ENCODE results near the gene DENND1A. TPM values are rescaled to one million over a fixed set of nuclear protein-coding genes. Genes with fewer than 3 reads are reported as not detected.

The DENND1A gene
- total RNA-seq, 1 experiment from 2014 or later, result 29.7 TPM

GRCh38 chr9:123342247-123342646 lies 587.7 kb downstream of the DENND1A start:
- Histone ChIP-seq H3K27ac (ENCODE audit: low read length) (no peak overlapping the region), H3K79me2 (ENCODE audit: low read length) (no peaks in the 10 kb centered on the region), H3K4me3 (ENCODE audit: low read length) (no peak overlapping the region), H3K9me2 (replicated peaks; ENCODE audit: low read length) (no peaks in the 10 kb centered on the region), H3K9me3 (ENCODE audit: low read length) (no peaks in the 10 kb centered on the region), H3K4me1 (ENCODE audit: insufficient read depth, low read length) (no peaks in the 10 kb centered on the region; the same call in 1 of the 2 replicates), H2AFZ (ENCODE audit: low read length) (no peak overlapping the region), H3K36me3 (ENCODE audit: low read depth, low read length) (no peaks in the 10 kb centered on the region), H3K27me3 (ENCODE audit: low read length) (no peaks in the 10 kb centered on the region), H4K20me1 (ENCODE audit: low read length) (no peaks in the 10 kb centered on the region), H3K9ac (ENCODE audit: low read length) (no peak overlapping the region), H3K4me2 (ENCODE audit: low read length) (no peak overlapping the region), H3F3A (ENCODE audit: low read length, unreplicated experiment) (no peaks in the 10 kb centered on the region)
- TF ChIP-seq EZH2 (IDR thresholded peaks at IDR 0.05; ENCODE audit: low read length, unreplicated experiment) (no peak), CTCF (conservative IDR thresholded peaks at IDR 0.05; ENCODE audit: low read depth, low read length) (no peak), EZH2phosphoT487 (IDR thresholded peaks at IDR 0.05; ENCODE audit: borderline replicate concordance, low read length) (no peak)
- CTCF ChIA-PET, result no interaction called here
- intact Hi-C loops (cut with micrococcal nuclease), result no loop called here
- POLR2A ChIA-PET (ENCODE audit: unreplicated experiment), result no interaction called here
- DNase-seq (no peak), ATAC-seq (no peak)
- BruUV-seq (replicated peaks), result no TSS peak

GRCh38 chr9:123341816-123342215 lies 588.1 kb downstream of the DENND1A start:
- H3K27me3 ChIP-seq (ENCODE audit: low read length), result no peaks in the 10 kb centered on the region
- intact Hi-C loops (cut with micrococcal nuclease), result no loop called here
- H3K9me3 ChIP-seq (ENCODE audit: low read length), result no peaks in the 10 kb centered on the region
- no peaks in the 10 kb centered on the region for H4K20me1 ChIP-seq (ENCODE audit: low read length)
- ChIA-PET POLR2A (ENCODE audit: unreplicated experiment) (no interaction called here), CTCF (no interaction called here)
- ATAC-seq (no peak), DNase-seq (no peak)
- TF ChIP-seq EZH2 (IDR thresholded peaks at IDR 0.05; ENCODE audit: low read length, unreplicated experiment) (no peak), EZH2phosphoT487 (IDR thresholded peaks at IDR 0.05; ENCODE audit: borderline replicate concordance, low read length) (no peak), CTCF (conservative IDR thresholded peaks at IDR 0.05; ENCODE audit: low read depth, low read length) (no peak)
- H3F3A ChIP-seq (ENCODE audit: low read length, unreplicated experiment), result no peaks in the 10 kb centered on the region
- BruUV-seq (replicated peaks), result no TSS peak
- H3K79me2 ChIP-seq (ENCODE audit: low read length), result no peaks in the 10 kb centered on the region
- H3K9ac ChIP-seq (ENCODE audit: low read length), result no peak overlapping the region
- H3K4me1 ChIP-seq (ENCODE audit: insufficient read depth, low read length), result no peaks in the 10 kb centered on the region; the same call in 1 of the 2 replicates
- H3K4me2 ChIP-seq (ENCODE audit: low read length), result no peak overlapping the region
- no peak overlapping the region for H2AFZ ChIP-seq (ENCODE audit: low read length)
- no peaks in the 10 kb centered on the region for H3K36me3 ChIP-seq (ENCODE audit: low read depth, low read length)
- no peaks in the 10 kb centered on the region for H3K9me2 ChIP-seq (replicated peaks; ENCODE audit: low read length)
- no peak overlapping the region for H3K4me3 ChIP-seq (ENCODE audit: low read length)
- no peak overlapping the region for H3K27ac ChIP-seq (ENCODE audit: low read length)

- no peak overlapping the region for H3K4me3 ChIP-seq (ENCODE audit: low read length)
- peak; percentile 29; the same call in 1 of the 2 replicates for ATAC-seq
- no peak for TF ChIP-seq CTCF (conservative IDR thresholded peaks at IDR 0.05; ENCODE audit: low read depth, low read length)
- TF ChIP-seq EZH2phosphoT487 (IDR thresholded peaks at IDR 0.05; ENCODE audit: borderline replicate concordance, low read length), result no peak
- TF ChIP-seq EZH2 (IDR thresholded peaks at IDR 0.05; ENCODE audit: low read length, unreplicated experiment), result no peak
- H3K79me2 ChIP-seq (ENCODE audit: low read length), result no peaks in the 10 kb centered on the region
- H4K20me1 ChIP-seq (ENCODE audit: low read length), result no peaks in the 10 kb centered on the region
- POLR2A ChIA-PET (ENCODE audit: unreplicated experiment), result no interaction called here
- CTCF ChIA-PET, result no interaction called here
- H3K27ac ChIP-seq (ENCODE audit: low read length), result no peak overlapping the region
- DNase-seq, result peak; percentile 23
- intact Hi-C loops (cut with micrococcal nuclease), result no loop called here
- no peaks in the 10 kb centered on the region for H3K9me3 ChIP-seq (ENCODE audit: low read length)
- H2AFZ ChIP-seq (ENCODE audit: low read length), result no peak overlapping the region
- H3K9ac ChIP-seq (ENCODE audit: low read length), result no peak overlapping the region
- H3K4me1 ChIP-seq (ENCODE audit: insufficient read depth, low read length), result no peaks in the 10 kb centered on the region; the same call in 1 of the 2 replicates
- no TSS peak for BruUV-seq (replicated peaks)
- no peaks in the 10 kb centered on the region for H3K27me3 ChIP-seq (ENCODE audit: low read length)
- H3K9me2 ChIP-seq (replicated peaks; ENCODE audit: low read length), result no peaks in the 10 kb centered on the region
- no peaks in the 10 kb centered on the region for H3F3A ChIP-seq (ENCODE audit: low read length, unreplicated experiment)
- no peaks in the 10 kb centered on the region for H3K36me3 ChIP-seq (ENCODE audit: low read depth, low read length)
- H3K4me2 ChIP-seq (ENCODE audit: low read length), result no peak overlapping the region
Observed at GRCh38 chr9:123339666-123340510, 590.0 kb downstream of the DENND1A start.

Data from PC-3 (cell line).